CD4-positive, alpha-beta T cell treated with Interleukin-6 for 4 hours (primary cell): Measurements from ENCODE around the gene LRCH1.
"Not testable (repeated sequence)": the region's sequence is repeated elsewhere in the genome, so short reads cannot be mapped to it uniquely, and the experiment has no call there.

ENCODE experiments used
- DNase-seq: peaks from one replicate; pipeline ENCODE4 v3.0.0-alpha.2; 2020; ENCODE audit warnings: mixed read lengths

LRCH1 gene

GRCh38 chr13:46761174-46761573 lies 208.2 kb downstream of the LRCH1 start:
- no peak for DNase-seq

GRCh38 chr13:46761866-46762265 lies 208.9 kb downstream of the LRCH1 start:
- no peak for DNase-seq

GRCh38 chr13:46769925-46770324 lies 217.0 kb downstream of the LRCH1 start:
- not testable (repeated sequence) for DNase-seq

- DNase-seq = no peak
These were observed 218.7 kb downstream of the LRCH1 start for GRCh38 chr13:46771693-46772092.

- DNase-seq = no peak
These were observed 220.6 kb downstream of the LRCH1 start for GRCh38 chr13:46773541-46773940.

GRCh38 chr13:46775385-46776107 lies 222.6 kb downstream of the LRCH1 start:
- no peak for DNase-seq

- DNase-seq = no peak
These were observed 225.1 kb downstream of the LRCH1 start for GRCh38 chr13:46778095-46778494.

- DNase-seq = no peak
These were observed 225.9 kb downstream of the LRCH1 start for GRCh38 chr13:46778890-46779289.

GRCh38 chr13:46782066-46782465 lies 229.1 kb downstream of the LRCH1 start:
- no peak for DNase-seq

GRCh38 chr13:46782691-46783090 lies 229.7 kb downstream of the LRCH1 start:
- DNase-seq = no peak

GRCh38 chr13:46783504-46783903 lies 230.5 kb downstream of the LRCH1 start:
- DNase-seq = no peak

- no peak for DNase-seq
These were observed 242.4 kb downstream of the LRCH1 start for GRCh38 chr13:46795321-46795720.

GRCh38 chr13:46796129-46796514 lies 243.2 kb downstream of the LRCH1 start:
- no peak for DNase-seq

- peak; percentile 96 for DNase-seq
These were observed 243.8 kb downstream of the LRCH1 start, which contains the start of gene ESD for GRCh38 chr13:46796515-46797474. Gene ESD, minus strand, starts transcription at chr13:46797161. Its CDS starts 5,748 bp downstream, at chr13:46791413.

- no peak for DNase-seq
These were observed 244.7 kb downstream of the LRCH1 start for GRCh38 chr13:46797501-46798237.

GRCh38 chr13:46799139-46799538 lies 246.2 kb downstream of the LRCH1 start:
- DNase-seq = no peak

- no peak for DNase-seq
These were observed 248.9 kb downstream of the LRCH1 start for GRCh38 chr13:46801858-46802257.
